H1 (cell line): Measurements from ENCODE around the gene DIP2C. TPM values are rescaled to one million over a fixed set of nuclear protein-coding genes. Genes with fewer than 3 reads are reported as not detected.

Experiments
- ASH2L ChIP-seq: fragments of 200-600, 300-600 bp; sonication (generic); IDR thresholded peaks from one replicate; pipeline ENCODE4 v1.7.1; 2017; ENCODE audit warnings: low read length
- CTBP2 ChIP-seq: IDR thresholded peaks from 2 replicates; pipeline ENCODE4 v1.7.0; 2011; ENCODE audit warnings: borderline replicate concordance, mild to moderate bottlenecking, moderate library complexity, mixed read lengths, low read length; ENCODE audit not compliant: insufficient read depth, insufficient read length
- EZH2 ChIP-seq: fragments of 200-600 bp; sonication (generic); IDR thresholded peaks from 2 replicates; pipeline ENCODE4 v1.7.1; 2012; ENCODE audit warnings: low read depth, mild to moderate bottlenecking, moderate library complexity, low read length, inconsistent platforms; ENCODE audit not compliant: severe bottlenecking
- NANOG ChIP-seq: IDR thresholded peaks from 2 replicates; pipeline ENCODE4 v1.6.1; 2011; ENCODE audit warnings: low read length, low read depth, mild to moderate bottlenecking, inconsistent platforms; ENCODE audit not compliant: insufficient read depth, poor library complexity, severe bottlenecking
- POU5F1 ChIP-seq: IDR thresholded peaks from 2 replicates; pipeline ENCODE4 v1.6.1; 2011; ENCODE audit warnings: low read depth, mild to moderate bottlenecking, low read length, moderate library complexity
- SP2 ChIP-seq: IDR thresholded peaks from 2 replicates; pipeline ENCODE4 v1.6.1; 2012; ENCODE audit warnings: mild to moderate bottlenecking, low read length, inconsistent platforms
- polyA plus RNA-seq, 7 experiments: library from polyadenylated mRNA; depleted of rRNA in 3 of 7; stranded (reverse) in 5 of 7; unstranded in 2 of 7; fragments of >200 nt in 5 of 7; fragments of 200-250 nt in 2 of 7; gene quantifications; 1 replicate in 5 of 7; 2 replicates in 1 of 7; 4 replicates in 1 of 7; pipeline versions ENCODE4 v1.2.1 to v1.2.3, GENCODE V29; 2011 to 2013; ENCODE audit warnings: missing spikeins in 2 of 7, mixed read lengths in 2 of 7
- total RNA-seq: library from RNA; stranded (reverse); fragmentation: NEBNext Ultra II Directional; extraction: Animal tissue kit (Norgen Biotek cat#: 25700); gene quantifications from 2 replicates; pipeline ENCODE4 v1.2.1, GENCODE V29; 2021

DIP2C gene
- total and polyA plus RNA-seq, 2 of the 8 experiments (the other 6 are each of a cell fraction or from before 2014, with no cell fraction given): 3.8 to 9.3 TPM

- no peak for TF ChIP-seq NANOG
- TF ChIP-seq ASH2L: no peak
- TF ChIP-seq EZH2: no peak
- TF ChIP-seq SP2: no peak
- no peak for TF ChIP-seq CTBP2
- no peak for TF ChIP-seq POU5F1
These were observed 185.3 kb downstream of the DIP2C start (continued) for GRCh38 chr10:504121-504611.
